GM19099 (cell line): ENCODE data around the gene ANKRD13B.

Experiments used
- POLR2A ChIP-seq: IDR thresholded peaks from 3 replicates; pipeline ENCODE4 v1.6.1; 2011; ENCODE audit warnings: low read depth; ENCODE audit not compliant: insufficient read length; ENCODE audit errors: extremely low read depth

ANKRD13B gene

GRCh38 chr17:29574732-29575510 lies 18.0 kb upstream of the ANKRD13B start:
- no peak for TF ChIP-seq POLR2A

GRCh38 chr17:29575511-29576213 lies 17.3 kb upstream of the ANKRD13B start:
- TF ChIP-seq POLR2A = no peak

GRCh38 chr17:29576214-29577000 lies 16.5 kb upstream of the ANKRD13B start:
- no peak for TF ChIP-seq POLR2A

GRCh38 chr17:29577001-29577370 lies 15.9 kb upstream of the ANKRD13B start:
- TF ChIP-seq POLR2A = no peak

GRCh38 chr17:29577385-29578211 lies 15.3 kb upstream of the ANKRD13B start:
- no peak for TF ChIP-seq POLR2A

GRCh38 chr17:29578626-29579485 lies 14.1 kb upstream of the ANKRD13B start:
- no peak for TF ChIP-seq POLR2A

- TF ChIP-seq POLR2A = no peak
Measured at GRCh38 chr17:29579866-29580771, 12.8 kb upstream of the ANKRD13B start.

GRCh38 chr17:29581583-29582253 lies 11.2 kb upstream of the ANKRD13B start:
- TF ChIP-seq POLR2A = no peak

GRCh38 chr17:29582254-29582765 lies 10.6 kb upstream of the ANKRD13B start:
- no peak for TF ChIP-seq POLR2A

GRCh38 chr17:29582772-29583171 lies 10.2 kb upstream of the ANKRD13B start:
- no peak for TF ChIP-seq POLR2A

GRCh38 chr17:29583324-29584248 lies 9.3 kb upstream of the ANKRD13B start:
- TF ChIP-seq POLR2A = no peak
